Measurements from ENCODE around the gene WLS.

Gene WLS

GRCh38 chr1:68211761-68212380 lies 20.5 kb downstream of the WLS start:
- H3F3A ChIP-seq (ENCODE audit: insufficient read depth): no peaks in the 10 kb centered on the region

GRCh38 chr1:68210829-68211228 lies 21.5 kb downstream of the WLS start:
- no peak overlapping the region for H3K4me3 ChIP-seq (ENCODE audit: insufficient read depth, low read length, poor library complexity, severe bottlenecking)
- no peak overlapping the region for H2AFZ ChIP-seq (ENCODE audit: low read depth, low read length, severe bottlenecking)
- H3K9ac ChIP-seq (ENCODE audit: low read length): no peak overlapping the region
- no peak overlapping the region for H3K4me2 ChIP-seq (ENCODE audit: low read depth, low read length, poor library complexity, severe bottlenecking)
- no peak for TF ChIP-seq EZH2phosphoT487 (conservative IDR thresholded peaks at IDR 0.05; ENCODE audit: low read length)
- no peak for TF ChIP-seq CTCF (IDR thresholded peaks at IDR 0.05; ENCODE audit: insufficient read depth, low read length, poor library complexity, severe bottlenecking)
- no peaks in the 10 kb centered on the region for H3K27me3 ChIP-seq (ENCODE audit: low read length)
- no peaks in the 10 kb centered on the region for H3K79me2 ChIP-seq (ENCODE audit: insufficient read depth, low read length)
- H3F3A ChIP-seq (ENCODE audit: insufficient read depth): no peaks in the 10 kb centered on the region
- no peaks in the 10 kb centered on the region for H3K9me2 ChIP-seq (replicated peaks; ENCODE audit: insufficient read depth, low read length)
- no peak overlapping the region for H3K27ac ChIP-seq (ENCODE audit: low read depth, low read length)
- H4K20me1 ChIP-seq (ENCODE audit: low read depth, low read length): no peaks in the 10 kb centered on the region
- no peaks in the 10 kb centered on the region for H3K36me3 ChIP-seq (ENCODE audit: low read length)
- no peaks in the 10 kb centered on the region for H3K9me3 ChIP-seq (ENCODE audit: insufficient read depth, low read length)

More at GRCh38 chr1:68211761-68212380, 20.5 kb downstream of the WLS start:
- no peaks in the 10 kb centered on the region for H3K27me3 ChIP-seq (ENCODE audit: low read length)
- H3K4me2 ChIP-seq (ENCODE audit: low read depth, low read length, poor library complexity, severe bottlenecking): no peak overlapping the region
- H4K20me1 ChIP-seq (ENCODE audit: low read depth, low read length): no peaks in the 10 kb centered on the region
- no peak overlapping the region for H3K27ac ChIP-seq (ENCODE audit: low read depth, low read length)
- TF ChIP-seq CTCF (IDR thresholded peaks at IDR 0.05; ENCODE audit: insufficient read depth, low read length, poor library complexity, severe bottlenecking) (no peak), EZH2phosphoT487 (conservative IDR thresholded peaks at IDR 0.05; ENCODE audit: low read length) (no peak)
- H3K79me2 ChIP-seq (ENCODE audit: insufficient read depth, low read length): no peaks in the 10 kb centered on the region
- H3K4me3 ChIP-seq (ENCODE audit: insufficient read depth, low read length, poor library complexity, severe bottlenecking): no peak overlapping the region
- no peaks in the 10 kb centered on the region for H3K9me2 ChIP-seq (replicated peaks; ENCODE audit: insufficient read depth, low read length)
- no peak overlapping the region for H2AFZ ChIP-seq (ENCODE audit: low read depth, low read length, severe bottlenecking)
- no peaks in the 10 kb centered on the region for H3K36me3 ChIP-seq (ENCODE audit: low read length)
- no peak overlapping the region for H3K9ac ChIP-seq (ENCODE audit: low read length)
- H3K9me3 ChIP-seq (ENCODE audit: insufficient read depth, low read length): no peaks in the 10 kb centered on the region

GRCh38 chr1:68210027-68210426 lies 22.3 kb downstream of the WLS start:
- no peaks in the 10 kb centered on the region for H3K36me3 ChIP-seq (ENCODE audit: low read length)
- H3K27ac ChIP-seq (ENCODE audit: low read depth, low read length): no peak overlapping the region
- H3K9ac ChIP-seq (ENCODE audit: low read length): no peak overlapping the region
- H3K9me2 ChIP-seq (replicated peaks; ENCODE audit: insufficient read depth, low read length): no peaks in the 10 kb centered on the region
- no peak overlapping the region for H3K4me3 ChIP-seq (ENCODE audit: insufficient read depth, low read length, poor library complexity, severe bottlenecking)
- TF ChIP-seq CTCF (IDR thresholded peaks at IDR 0.05; ENCODE audit: insufficient read depth, low read length, poor library complexity, severe bottlenecking) (no peak), EZH2phosphoT487 (conservative IDR thresholded peaks at IDR 0.05; ENCODE audit: low read length) (no peak)
- H3K9me3 ChIP-seq (ENCODE audit: insufficient read depth, low read length): no peaks in the 10 kb centered on the region
- H3K27me3 ChIP-seq (ENCODE audit: low read length): no peaks in the 10 kb centered on the region
- no peak overlapping the region for H3K4me2 ChIP-seq (ENCODE audit: low read depth, low read length, poor library complexity, severe bottlenecking)
- no peaks in the 10 kb centered on the region for H4K20me1 ChIP-seq (ENCODE audit: low read depth, low read length)
- H2AFZ ChIP-seq (ENCODE audit: low read depth, low read length, severe bottlenecking): no peak overlapping the region
- H3F3A ChIP-seq (ENCODE audit: insufficient read depth): no peaks in the 10 kb centered on the region
- no peaks in the 10 kb centered on the region for H3K79me2 ChIP-seq (ENCODE audit: insufficient read depth, low read length)

Data from SU-DHL-6 (cell line).